NCI-H748 (cell line): ENCODE measurements around the gene MAP3K4.
"Not testable (repeated sequence)": the region's sequence is repeated elsewhere in the genome, so short reads cannot be mapped to it uniquely, and the experiment has no call there.

ENCODE experiments used
- DNase-seq: peaks from one replicate; lab custom pipeline; 2025; ENCODE audit not compliant: unreplicated experiment; lab: John Stamatoyannopoulos, UW

Gene MAP3K4

DNA sequence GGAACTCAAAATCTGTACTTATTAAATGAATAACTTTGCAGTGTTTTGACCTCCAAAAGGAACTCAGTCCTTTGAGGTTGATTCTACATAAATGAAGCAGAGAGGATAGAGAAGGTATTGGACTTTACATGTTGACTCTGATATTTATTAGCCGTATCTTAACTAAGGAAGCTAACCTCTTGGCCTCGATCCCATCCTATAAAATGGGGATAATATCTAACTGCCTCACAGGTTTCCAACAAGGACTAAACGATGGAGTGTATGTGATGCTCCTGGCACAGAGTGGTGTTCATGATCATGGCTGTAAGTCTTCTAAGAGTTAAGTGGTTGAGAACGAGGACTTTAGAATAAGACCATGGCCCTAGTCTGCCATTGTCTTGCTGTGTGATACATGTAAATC, 24.2 kb upstream of the MAP3K4 start:
- DNase-seq = no peak

- no peak for DNase-seq
Observed at GRCh38 chr6:160967833-160968232, 23.7 kb upstream of the MAP3K4 start.

- DNase-seq = no peak
Observed at GRCh38 chr6:160971171-160971570, 20.4 kb upstream of the MAP3K4 start.

- peak; percentile 11 for DNase-seq
Observed at GRCh38 chr6:160972111-160972510, 19.5 kb upstream of the MAP3K4 start.

GRCh38 chr6:160972594-160972993, 19.0 kb upstream of the MAP3K4 start:
- DNase-seq = not testable (repeated sequence)

- no peak for DNase-seq
Observed at GRCh38 chr6:160973311-160974250, 18.0 kb upstream of the MAP3K4 start.

DNA sequence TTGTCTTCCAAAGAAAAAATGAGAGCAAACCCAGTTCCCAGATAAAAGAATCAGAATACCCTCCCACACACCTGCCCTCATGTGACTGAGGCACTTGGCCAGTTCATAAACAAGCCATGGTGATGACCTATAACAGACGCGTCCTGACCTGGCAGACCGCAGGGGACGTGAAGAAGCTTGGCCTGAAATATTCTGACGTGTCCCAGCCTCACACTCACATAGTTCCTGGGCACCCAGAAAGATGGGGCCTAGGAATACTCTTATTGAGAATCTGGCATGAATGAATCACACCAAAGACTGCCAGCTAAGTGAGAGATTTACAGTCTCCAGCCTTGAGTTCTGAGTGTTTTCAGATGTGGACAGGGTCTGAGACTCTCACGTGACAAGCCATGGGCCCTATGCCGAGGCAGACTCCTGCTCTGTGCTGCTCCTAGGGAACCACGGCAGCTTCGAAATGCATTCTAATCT, 17.2 kb upstream of the MAP3K4 start:
- no peak for DNase-seq

DNA sequence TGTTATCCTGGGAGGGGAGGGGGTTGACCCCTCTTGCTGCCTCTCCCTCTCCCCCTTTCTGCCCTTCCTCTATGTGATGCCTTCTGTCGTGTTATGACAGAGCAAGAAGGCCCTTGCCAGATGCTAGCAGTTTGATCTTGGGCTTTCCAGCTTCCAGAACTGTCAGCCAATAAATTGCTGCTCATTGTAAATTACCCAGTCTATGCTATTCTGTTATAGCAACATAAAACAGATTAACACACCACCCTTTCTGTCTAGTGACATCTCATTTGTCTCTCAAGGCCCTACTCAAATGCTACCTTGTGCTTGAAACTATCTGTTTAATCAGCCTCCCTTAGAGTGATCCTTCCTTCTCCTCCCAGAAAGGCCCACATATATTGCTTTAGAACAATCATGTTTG, 16.4 kb upstream of the MAP3K4 start:
- no peak for DNase-seq

GRCh38 chr6:160975961-160976360, 15.6 kb upstream of the MAP3K4 start:
- DNase-seq = not testable (repeated sequence)

DNA sequence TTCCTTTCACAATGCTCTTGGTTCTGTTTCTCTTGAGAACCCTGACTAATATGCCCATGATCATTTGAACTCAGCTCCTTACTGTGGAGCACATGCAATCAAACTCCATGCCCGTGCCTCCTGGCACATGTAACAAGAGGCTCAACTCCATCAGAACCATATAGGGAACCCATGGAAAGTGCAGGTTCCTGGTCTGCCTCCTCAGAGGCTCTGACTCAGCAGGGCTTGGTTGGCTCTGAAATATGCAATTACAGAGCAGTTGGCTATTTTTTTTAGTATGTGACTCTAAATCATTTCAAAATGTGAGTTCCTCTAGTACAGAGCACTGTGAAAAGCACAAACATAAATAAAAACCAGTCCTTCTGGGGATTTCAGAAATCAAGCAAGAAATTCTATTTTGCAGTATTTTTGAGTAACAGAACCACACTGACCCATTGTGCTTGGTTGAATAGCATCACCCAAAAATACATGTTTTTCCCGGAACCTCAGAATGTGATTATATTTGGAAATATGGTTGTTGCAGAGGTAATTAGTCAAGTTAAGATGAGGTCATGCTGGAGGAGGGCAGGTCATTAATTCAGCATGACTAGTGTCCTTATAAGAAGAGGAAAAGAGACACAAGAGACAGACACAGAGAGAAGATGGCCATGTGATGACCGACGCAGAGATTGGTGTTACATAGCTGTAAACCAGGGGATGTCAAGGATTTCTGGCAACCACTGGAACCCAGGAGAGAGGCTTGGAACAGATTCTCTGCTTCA, 13.2 kb upstream of the MAP3K4 start:
- no peak for DNase-seq

- DNase-seq = no peak
Observed at GRCh38 chr6:160979061-160979708, 12.4 kb upstream of the MAP3K4 start.

GRCh38 chr6:160983377-160983948, 8.1 kb upstream of the MAP3K4 start:
- DNase-seq = not testable (repeated sequence)

DNA sequence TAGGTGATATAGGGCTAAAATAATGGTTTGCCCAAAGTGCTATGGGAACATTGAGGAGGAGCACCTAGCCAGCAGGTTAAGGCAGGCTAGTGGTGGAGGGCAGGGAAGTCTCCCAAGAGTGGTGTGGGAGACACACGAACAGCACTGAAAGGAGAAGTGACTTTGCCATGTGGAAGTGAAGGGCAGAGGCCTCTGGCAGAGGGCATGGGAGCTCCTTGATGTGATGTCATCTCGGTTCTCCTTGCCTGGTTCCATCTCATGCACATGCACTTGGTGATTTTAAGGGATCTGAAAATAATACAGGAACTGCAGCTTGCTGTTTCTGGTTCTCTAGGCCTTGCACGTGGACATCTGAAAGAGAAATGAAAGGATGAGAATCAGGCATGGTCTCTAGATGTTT, 4.7 kb upstream of the MAP3K4 start:
- DNase-seq = no peak

- DNase-seq = no peak
Observed at GRCh38 chr6:160987265-160987664, 4.3 kb upstream of the MAP3K4 start.

- no peak for DNase-seq
Observed at GRCh38 chr6:160990847-160991405, 643 bp upstream of the MAP3K4 start.

- peak; percentile 84 for DNase-seq
Observed at GRCh38 chr6:160992061-160992979, 751 bp downstream of the MAP3K4 start.

DNA sequence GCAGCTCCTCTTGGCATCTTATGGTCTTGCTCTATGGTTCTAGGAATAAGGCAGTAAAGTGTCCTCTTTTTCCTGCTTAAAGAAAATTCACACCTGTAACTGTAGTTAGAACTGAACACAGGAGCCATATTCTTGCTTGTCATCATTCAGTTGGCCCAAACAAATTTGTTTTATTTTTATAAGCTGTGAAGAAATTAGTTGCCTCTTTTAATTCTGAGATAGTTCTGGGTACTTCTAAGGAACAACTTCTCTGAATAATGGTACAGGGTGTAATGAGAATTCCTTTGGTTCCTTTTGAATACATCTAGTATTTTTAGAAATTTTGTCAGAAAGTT, 1.4 kb downstream of the MAP3K4 start:
- no peak for DNase-seq

GRCh38 chr6:160995271-160995670, 3.7 kb downstream of the MAP3K4 start:
- DNase-seq = peak; percentile 91

GRCh38 chr6:160996131-160996601, 4.6 kb downstream of the MAP3K4 start:
- peak; percentile 25 for DNase-seq

DNA sequence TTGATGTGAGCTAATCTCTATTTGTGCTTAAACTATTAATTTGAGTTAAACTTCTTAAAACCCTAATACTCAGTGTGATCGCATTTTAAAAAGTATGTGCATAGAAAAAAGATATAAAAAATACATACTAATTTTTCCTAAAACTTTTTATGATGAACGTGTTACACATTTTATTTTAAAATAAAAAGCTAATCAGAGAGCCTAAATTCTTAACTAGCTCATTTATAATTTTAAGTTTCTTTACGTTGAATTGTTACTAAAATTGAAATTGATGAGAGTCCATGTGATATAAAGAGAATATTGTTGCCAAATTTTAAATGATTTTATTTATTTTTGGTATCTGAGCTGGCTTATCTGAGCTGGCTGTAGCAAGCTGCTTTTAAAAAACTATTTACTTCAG, 6.6 kb downstream of the MAP3K4 start:
- no peak for DNase-seq
